Spleen (tissue), 11 donors: ENCODE measurements around the gene CNPY4. TPM values are rescaled to one million over a fixed set of nuclear protein-coding genes. Genes with fewer than 3 reads are reported as not detected.
A peak's percentile ranks its signal among the peaks of the same experiment; 100 is the strongest.

Experiments used
- DNase-seq: peaks from one replicate; pipeline ENCODE4 v3.0.0-alpha.2; 2020
- H3K27ac ChIP-seq, 8 donors: fragments of 200-600 bp; sonication (generic) in 7 of 8; 1 replicate in 4 of 8; 2 replicates in 4 of 8; pipeline versions ENCODE4 v1.5.0 to v1.8.0; 2016 to 2021; ENCODE audit warnings: inconsistent platforms in 4 of 8, mild to moderate bottlenecking in 4 of 8, moderate library complexity in 1 of 8
- H3K27me3 ChIP-seq, 7 donors: fragments of 200-600 bp; sonication (generic) in 6 of 7; replicated peaks in 1 of 7; 1 replicate in 4 of 7; 2 replicates in 3 of 7; pipeline versions ENCODE4 v1.5.0 to v1.8.0; 2016 to 2021; ENCODE audit warnings: inconsistent platforms in 3 of 7, mild to moderate bottlenecking in 1 of 7
- H3K36me3 ChIP-seq, 6 donors: fragments of 200-600 bp; sonication (generic) in 5 of 6; 1 replicate in 4 of 6; 2 replicates in 2 of 6; pipeline versions ENCODE4 v1.5.0 to v1.8.0; 2016 to 2021; ENCODE audit warnings: inconsistent platforms in 2 of 6
- H3K4me1 ChIP-seq, 6 donors: fragments of 200-600 bp; sonication (generic) in 5 of 6; 1 replicate in 3 of 6; 2 replicates in 3 of 6; pipeline versions ENCODE4 v1.5.0 to v1.8.0; 2016 to 2021; ENCODE audit warnings: inconsistent platforms in 3 of 6
- H3K4me3 ChIP-seq, 8 donors: fragments of 200-600 bp; sonication (generic) in 7 of 8; 1 replicate in 4 of 8; 2 replicates in 4 of 8; pipeline versions ENCODE4 v1.5.0 to v1.8.0; 2016 to 2021; ENCODE audit warnings: inconsistent platforms in 4 of 8, mild to moderate bottlenecking in 4 of 8, moderate library complexity in 2 of 8
- H3K9me3 ChIP-seq, 8 donors: fragments of 200-600 bp; sonication (generic) in 7 of 8; 1 replicate in 4 of 8; 2 replicates in 4 of 8; pipeline versions ENCODE4 v1.5.0 to v1.8.0; 2016 to 2021; ENCODE audit warnings: inconsistent platforms in 4 of 8
- CTCF ChIP-seq, 11 experiments: fragments of 200-600 bp in 7 of 11; fragments of 450-650 bp in 4 of 11; sonication (generic) in 4 of 11; IDR thresholded peaks in 8 of 11; conservative IDR thresholded peaks in 3 of 11; 1 replicate in 7 of 11; 2 replicates in 4 of 11; pipeline versions ENCODE4 v1.4.0 to v1.8.0; 2016 to 2021; ENCODE audit warnings: antibody characterized with exemption in 11 of 11, inconsistent platforms in 4 of 11, mild to moderate bottlenecking in 1 of 11
- POLR2A ChIP-seq, 3 donors: fragments of 450-650 bp; IDR thresholded peaks; one replicate each; pipeline ENCODE4 v1.5.1; 2017; ENCODE audit warnings: antibody characterized with exemption in 3 of 3, mild to moderate bottlenecking in 1 of 3
- POLR2AphosphoS5 ChIP-seq, 3 donors: sonication (generic); formaldehyde crosslinking; IDR thresholded peaks; one replicate each; pipeline ENCODE4 v1.5.1; 2017; ENCODE audit warnings: antibody characterized with exemption in 3 of 3
- WGBS, 5 donors: extraction: QIAGEN DNeasy Blood & Tissue Kit in 3 of 5; methylation state at CpG; one replicate each; pipeline versions ENCODE4 v1.1.5 to v1.1.7; 2013 to 2018; 5-methylcytosine and 5-hydroxymethylcytosine counted together
- intact Hi-C: fragments of 100-400 bp; cut with DNase I; formaldehyde crosslinking; loops from one replicate; pipeline ENCODE4 v1.15.0; 2023; ENCODE audit warnings: low total_unique reads
- polyA plus RNA-seq, 3 donors: library from polyadenylated mRNA; stranded (reverse); fragments of 200-250 nt; gene quantifications; one replicate each; pipeline ENCODE4 v1.2.1, GENCODE V29; 2013
- total RNA-seq, 7 donors: library from RNA; depleted of rRNA in 3 of 7; stranded (reverse); fragments of >200 nt in 3 of 7; fragmentation: NEBNext Ultra II Directional in 4 of 7; extraction: Animal tissue kit (Norgen Biotek cat#: 25700) in 4 of 7; gene quantifications; one replicate each; pipeline versions ENCODE4 v1.1.0 to v1.2.1, GENCODE V29; 2016 to 2021
- donor health status: healthy with polysubstance abuse.
- donor health status: DM: no; HTN: no; CAD: no; lungs with moderate emphysema.
- donor health status: DM: no; HTN: no; CAD: no.
- donor health status: Bipolar disorder and iron deficiency.
- donor health status: healthy.
- donor health status: DM: no; HTN: no; CAD: no.
- donor health status: DM: yes; HTN: yes; CAD: no.

The CNPY4 gene
- total and polyA plus RNA-seq, 10 donors: 9.7 to 19.7 (median 13.8) TPM

- Histone ChIP-seq H3K4me1 (peaks cover 19 to 75% (median 41%) of the 10 kb centered on the region in 6 donors), H3K27me3 (peaks cover 0 to 72% (median 37%) of the 10 kb centered on the region in 7 donors), H3K9me3 (no peaks in the 10 kb centered on the region), H3K36me3 (no peaks in the 10 kb centered on the region), H3K4me3 (peak overlapping the region in 2 of 8 donors; percentile 40 to 61), H3K27ac (peak overlapping the region in 2 of 8 donors; percentile 28 to 71)
- peak; percentile 56 for DNase-seq
- 21 to 35% (median 27%) methylated on average over 14 of the region's 14 CpGs for WGBS, 5 donors
- intact Hi-C loops: no loop called here
- TF ChIP-seq POLR2AphosphoS5 (IDR thresholded peaks at IDR 0.05) (peak in 1 of 3 donors; percentile 18), POLR2A (IDR thresholded peaks at IDR 0.05) (no peak)
These were observed 47.8 kb downstream of the CNPY4 start for GRCh38 chr7:100166970-100167911.

DNA sequence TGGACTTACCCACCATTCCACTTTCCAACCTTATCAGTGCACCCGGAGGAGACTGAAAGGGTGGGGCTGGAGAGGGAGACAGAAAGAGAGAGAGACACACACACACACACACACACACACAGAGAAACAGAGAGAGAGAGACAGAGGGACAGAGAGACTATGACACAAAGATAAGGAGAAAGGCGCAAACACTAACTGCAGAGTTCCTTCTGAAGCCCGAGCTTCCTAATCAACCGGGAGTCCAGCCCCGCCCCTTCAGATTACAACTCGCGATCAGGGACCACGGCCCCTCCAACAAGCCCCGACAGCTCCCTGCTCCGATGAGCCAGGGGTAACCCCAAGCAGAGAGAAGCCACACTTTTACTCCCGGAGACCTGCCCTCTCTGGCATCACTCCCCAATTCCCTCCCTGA lies 48.5 kb downstream of the CNPY4 start:
- peak overlapping the region in 6 of 8 donors; percentile 32 to 71 (median 62) for H3K27ac ChIP-seq
- no peaks in the 10 kb centered on the region for H3K9me3 ChIP-seq
- TF ChIP-seq POLR2A (IDR thresholded peaks at IDR 0.05) (no peak), CTCF (IDR thresholded peaks at IDR 0.05 in 8 of 11, conservative IDR thresholded peaks at IDR 0.05 in 3 of 11) (no peak), POLR2AphosphoS5 (IDR thresholded peaks at IDR 0.05) (no peak)
- peak overlapping the region in 7 of 8 donors; percentile 8 to 61 (median 29) for H3K4me3 ChIP-seq
- peak; percentile 52 for DNase-seq
- H3K27me3 ChIP-seq: peaks cover 0 to 77% (median 37%) of the 10 kb centered on the region in 7 donors
- 2 to 5% (median 3%) methylated on average over 11 of the region's 11 CpGs for WGBS, 5 donors
- H3K36me3 ChIP-seq: no peaks in the 10 kb centered on the region
- peaks cover 19 to 73% (median 41%) of the 10 kb centered on the region in 6 donors for H3K4me1 ChIP-seq
- intact Hi-C loops: no loop called here

DNA sequence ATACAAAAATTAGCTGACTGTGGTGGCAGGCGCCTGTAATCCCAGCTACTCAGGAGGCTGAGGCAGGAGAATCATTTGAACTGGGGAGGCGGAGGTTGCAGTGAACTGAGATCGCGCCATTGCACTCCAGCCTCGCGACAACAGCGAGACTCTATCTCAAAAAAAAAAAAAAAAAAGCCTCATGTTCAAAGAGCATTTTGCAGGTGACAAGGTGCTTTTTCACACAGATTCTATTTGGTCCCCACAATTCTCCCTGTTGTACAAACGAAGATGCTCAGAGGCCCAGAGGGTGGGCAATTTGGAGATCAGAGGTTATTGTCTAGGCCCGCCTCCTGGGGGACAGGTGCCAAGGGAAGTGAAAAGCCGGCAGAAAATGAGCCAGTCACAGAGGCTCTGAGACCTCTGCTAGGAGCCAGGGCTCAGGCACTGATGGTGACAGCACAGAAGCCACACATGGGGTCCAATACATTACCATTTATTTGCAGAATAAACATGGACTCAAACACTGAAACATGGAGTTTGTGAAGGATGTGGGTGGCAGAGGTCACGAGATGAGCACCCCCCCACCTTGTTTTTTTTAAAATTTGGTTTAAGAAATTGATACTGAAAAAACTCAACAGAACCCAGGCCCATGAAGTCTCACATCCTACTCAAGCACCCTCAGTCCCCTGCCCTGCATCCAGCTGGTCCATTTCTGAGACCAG lies 49.9 kb downstream of the CNPY4 start:
- peak; percentile 60 for DNase-seq
- Histone ChIP-seq H3K4me1 (peaks cover 19 to 62% (median 41%) of the 10 kb centered on the region in 6 donors), H3K9me3 (no peaks in the 10 kb centered on the region), H3K27ac (peak overlapping the region in 4 of 8 donors; percentile 41 to 71 (median 64)), H3K4me3 (no peak overlapping the region), H3K27me3 (peaks cover 0 to 76% (median 37%) of the 10 kb centered on the region in 7 donors), H3K36me3 (no peaks in the 10 kb centered on the region)
- WGBS, 5 donors: 69 to 84% (median 82%) methylated on average over 11 of the region's 11 CpGs
- TF ChIP-seq CTCF (IDR thresholded peaks at IDR 0.05 in 8 of 11, conservative IDR thresholded peaks at IDR 0.05 in 3 of 11): no peak
- no peak for TF ChIP-seq POLR2AphosphoS5 (IDR thresholded peaks at IDR 0.05)
- no peak for TF ChIP-seq POLR2A (IDR thresholded peaks at IDR 0.05)
- intact Hi-C loops: no loop called here

GRCh38 chr7:100170101-100170897 lies 50.9 kb downstream of the CNPY4 start:
- H3K27ac ChIP-seq: no peak overlapping the region
- peak overlapping the region in 1 of 8 donors; percentile 73 for H3K4me3 ChIP-seq
- DNase-seq: peak; percentile 69
- H3K27me3 ChIP-seq: peaks cover 0 to 75% (median 37%) of the 10 kb centered on the region in 7 donors
- TF ChIP-seq POLR2A (IDR thresholded peaks at IDR 0.05): no peak
- TF ChIP-seq CTCF (IDR thresholded peaks at IDR 0.05 in 8 of 11, conservative IDR thresholded peaks at IDR 0.05 in 3 of 11): no peak
- no peak for TF ChIP-seq POLR2AphosphoS5 (IDR thresholded peaks at IDR 0.05)
- H3K9me3 ChIP-seq: no peaks in the 10 kb centered on the region
- H3K4me1 ChIP-seq: peaks cover 19 to 62% (median 41%) of the 10 kb centered on the region in 6 donors
- intact Hi-C loops: no loop called here
- 85 to 90% (median 87%) methylated on average over 10 to 11 of the region's 11 CpGs for WGBS, 5 donors
- H3K36me3 ChIP-seq: no peaks in the 10 kb centered on the region
